ENCODE results near the gene TSPAN4.

The TSPAN4 gene

DNA sequence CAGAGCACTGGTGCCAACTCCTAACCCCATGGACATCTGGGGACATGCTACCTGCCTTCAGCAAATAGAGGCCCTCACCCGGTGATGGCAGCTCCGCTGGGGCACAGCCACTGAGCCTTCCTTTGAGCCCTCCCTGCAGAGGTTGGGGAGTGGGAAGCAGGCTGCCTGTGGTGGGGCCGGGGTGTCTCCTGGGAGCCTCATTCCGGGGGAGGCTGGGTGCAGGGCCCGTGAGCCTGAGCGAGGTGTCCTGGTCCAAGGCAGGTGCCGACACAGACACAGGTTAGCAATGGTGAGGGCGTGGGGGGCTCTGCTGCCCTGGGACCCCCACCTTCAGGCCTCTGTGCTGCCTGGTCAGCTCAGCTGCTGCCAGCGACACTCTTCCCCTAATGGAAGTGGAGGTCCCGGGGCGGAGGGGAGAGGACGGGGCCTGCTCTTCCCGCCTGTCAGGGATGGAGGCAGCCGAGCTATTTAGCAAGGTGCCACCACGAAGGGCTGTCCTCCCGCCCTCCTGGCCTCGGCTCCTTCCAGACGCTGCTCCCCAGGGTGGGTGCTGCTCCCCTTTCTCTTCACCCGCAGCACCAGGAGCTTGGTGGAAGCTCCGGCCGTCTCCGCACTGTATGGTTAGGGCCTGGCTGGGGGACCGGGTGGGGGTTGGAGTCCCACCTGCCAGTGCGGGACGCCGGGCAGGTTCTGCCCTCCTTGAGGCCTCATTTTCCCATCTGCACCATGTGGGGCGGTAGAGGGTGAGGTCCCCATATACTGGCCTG is 11.2 kb downstream of the TSPAN4 start:
- no peak for DNase-seq

DNA sequence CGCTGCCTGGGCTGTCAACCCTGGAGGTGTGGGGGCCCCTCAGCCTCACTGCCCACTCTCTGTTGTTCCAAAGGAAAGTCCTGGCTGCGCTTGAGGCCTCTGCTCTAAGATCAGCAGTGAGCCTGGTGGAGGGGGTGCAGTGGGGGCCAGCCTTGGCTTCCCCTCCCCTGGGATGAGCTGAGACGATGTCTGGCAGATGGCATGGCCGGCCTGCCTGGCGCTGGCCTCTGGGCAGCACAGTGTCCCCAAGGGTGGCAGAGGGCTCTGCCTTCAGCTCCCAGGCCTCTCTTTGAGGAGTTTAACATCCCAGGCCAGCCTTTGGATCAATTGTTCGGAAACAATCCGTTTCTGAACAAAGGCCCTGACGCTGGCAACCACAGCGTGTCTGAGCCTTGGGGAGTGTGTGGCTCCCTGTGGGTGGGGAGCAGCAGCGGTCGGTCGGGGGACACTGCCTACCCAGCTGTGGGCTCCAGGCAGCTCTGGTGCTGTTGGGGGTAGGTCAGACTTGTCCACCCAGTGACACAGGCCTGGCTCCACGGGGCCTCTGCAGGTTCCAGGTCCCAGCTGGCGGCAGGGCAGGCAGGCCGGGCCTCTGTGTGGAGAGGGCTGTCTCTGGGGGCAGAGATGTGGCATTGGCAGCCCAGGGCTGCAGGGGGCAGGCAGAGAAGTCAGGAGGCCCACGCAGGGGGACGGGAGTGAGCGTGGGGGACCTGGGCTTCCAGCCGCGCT is 12.1 kb downstream of the TSPAN4 start:
- no peak for DNase-seq

DNA sequence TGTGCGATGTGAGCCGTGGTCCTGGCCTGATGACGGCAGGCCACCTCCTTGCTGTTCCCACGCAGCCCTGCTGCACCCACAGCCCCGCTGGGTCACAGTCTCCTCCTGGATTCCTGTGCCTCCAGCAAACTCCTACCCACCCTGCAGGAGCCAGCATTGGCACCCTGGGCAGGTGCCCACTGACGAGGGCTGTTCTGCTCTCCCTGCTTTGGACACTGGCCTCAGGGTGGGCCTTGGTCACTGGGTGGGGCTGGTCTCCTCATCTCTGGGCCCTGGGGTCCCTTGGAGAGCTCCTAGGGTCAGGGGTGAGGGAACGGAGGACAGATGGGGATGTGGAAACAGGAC is 12.7 kb downstream of the TSPAN4 start:
- no peak for DNase-seq

DNA sequence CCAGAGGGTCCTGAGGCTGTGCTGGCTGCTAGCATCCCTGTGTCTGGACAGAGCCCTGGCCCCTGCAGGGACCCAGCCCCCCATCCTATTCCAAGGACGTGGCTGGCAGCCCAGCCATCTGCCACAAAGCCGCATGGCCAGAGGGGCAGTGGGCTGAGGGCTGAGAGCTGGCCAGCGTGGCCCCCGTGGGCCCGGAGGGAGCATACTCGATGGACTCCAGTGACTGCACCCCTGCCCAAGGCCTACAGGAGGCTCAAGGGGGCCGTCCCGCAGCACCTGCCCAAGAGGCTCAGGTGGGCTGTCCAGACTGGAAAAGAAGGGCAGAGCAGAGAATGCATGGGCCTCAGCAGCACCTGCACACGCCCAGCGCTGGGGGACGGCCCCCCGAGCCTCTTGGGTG is 13.1 kb downstream of the TSPAN4 start:
- DNase-seq: no peak

DNA sequence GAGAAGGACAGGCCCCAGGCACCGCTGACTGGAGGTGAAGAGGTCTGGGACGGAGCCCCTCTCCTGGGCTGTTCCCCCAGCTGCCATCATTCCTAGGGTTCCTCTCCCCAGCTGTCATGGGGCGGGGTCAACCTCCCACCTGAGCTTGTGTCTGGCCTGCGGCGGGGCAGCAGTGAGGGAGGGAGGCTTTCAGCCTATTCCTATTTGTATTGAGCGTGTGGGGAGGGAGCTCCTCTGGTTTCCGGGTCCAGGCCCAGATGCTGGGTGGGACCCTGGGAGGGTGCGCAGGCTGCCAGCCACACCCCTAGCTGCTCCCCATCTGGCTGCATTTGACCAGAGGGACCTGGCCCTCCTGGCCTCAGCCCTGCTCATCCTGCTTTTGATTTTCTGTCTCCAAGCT is 13.7 kb downstream of the TSPAN4 start:
- no peak for DNase-seq

DNA sequence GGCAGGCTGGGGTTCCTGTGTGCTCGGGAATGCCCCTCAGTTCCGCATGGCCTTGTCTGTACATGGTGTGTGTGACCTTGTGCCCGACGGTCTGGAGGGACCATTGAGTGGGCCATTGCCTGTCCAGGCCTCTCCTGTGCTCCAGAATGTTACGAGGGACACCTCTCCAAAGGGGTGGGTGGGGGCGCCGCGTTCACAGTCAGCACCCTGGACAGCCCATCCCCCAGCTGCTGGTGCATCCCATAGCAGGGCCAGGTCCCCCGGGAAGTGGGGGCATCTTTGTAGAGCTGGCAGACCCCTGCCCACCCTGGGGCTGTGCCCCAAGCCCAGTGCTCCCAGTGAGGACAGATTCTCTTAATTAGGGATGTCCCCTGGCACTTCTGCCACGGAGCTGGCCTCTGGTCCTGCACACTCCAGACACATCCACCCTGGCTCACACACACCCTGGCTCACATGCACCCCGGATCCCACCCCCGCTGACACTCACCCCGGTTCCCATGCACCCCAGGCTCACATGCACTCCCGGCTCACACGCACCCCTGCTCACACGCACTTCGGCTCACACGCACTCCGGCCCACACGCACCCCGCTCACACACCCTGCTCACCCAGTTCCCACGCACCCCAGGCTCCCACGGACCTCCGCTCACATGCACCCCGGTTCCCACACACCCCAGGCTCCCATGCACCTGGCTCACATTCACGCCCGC is 15.6 kb downstream of the TSPAN4 start:
- no peak for DNase-seq

DNA sequence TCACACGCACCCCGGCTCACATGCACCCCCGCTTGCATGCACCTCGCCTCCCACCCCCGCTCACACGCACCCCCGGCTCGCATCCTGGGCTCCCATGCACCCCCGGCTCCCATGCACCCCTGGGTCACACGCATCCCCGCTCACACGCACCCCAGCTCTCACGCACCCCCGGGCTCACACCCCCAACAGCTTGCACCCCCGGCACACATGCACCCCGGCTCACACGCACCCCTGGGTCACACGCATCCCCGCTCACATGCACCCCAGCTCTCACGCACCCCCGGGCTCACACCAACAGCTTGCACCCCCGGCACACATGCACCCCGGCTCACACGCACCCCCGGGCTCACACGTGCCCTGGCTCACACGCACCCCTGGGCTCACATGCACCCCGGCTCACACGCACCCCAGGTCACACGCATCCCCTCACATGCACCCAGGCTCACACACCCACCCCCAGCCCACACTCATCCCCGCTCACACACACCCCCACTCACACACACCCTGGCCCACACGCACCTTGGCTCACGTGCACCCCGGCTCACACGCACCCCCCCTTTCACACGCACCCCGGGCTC is 16.2 kb downstream of the TSPAN4 start:
- DNase-seq: no peak

DNA sequence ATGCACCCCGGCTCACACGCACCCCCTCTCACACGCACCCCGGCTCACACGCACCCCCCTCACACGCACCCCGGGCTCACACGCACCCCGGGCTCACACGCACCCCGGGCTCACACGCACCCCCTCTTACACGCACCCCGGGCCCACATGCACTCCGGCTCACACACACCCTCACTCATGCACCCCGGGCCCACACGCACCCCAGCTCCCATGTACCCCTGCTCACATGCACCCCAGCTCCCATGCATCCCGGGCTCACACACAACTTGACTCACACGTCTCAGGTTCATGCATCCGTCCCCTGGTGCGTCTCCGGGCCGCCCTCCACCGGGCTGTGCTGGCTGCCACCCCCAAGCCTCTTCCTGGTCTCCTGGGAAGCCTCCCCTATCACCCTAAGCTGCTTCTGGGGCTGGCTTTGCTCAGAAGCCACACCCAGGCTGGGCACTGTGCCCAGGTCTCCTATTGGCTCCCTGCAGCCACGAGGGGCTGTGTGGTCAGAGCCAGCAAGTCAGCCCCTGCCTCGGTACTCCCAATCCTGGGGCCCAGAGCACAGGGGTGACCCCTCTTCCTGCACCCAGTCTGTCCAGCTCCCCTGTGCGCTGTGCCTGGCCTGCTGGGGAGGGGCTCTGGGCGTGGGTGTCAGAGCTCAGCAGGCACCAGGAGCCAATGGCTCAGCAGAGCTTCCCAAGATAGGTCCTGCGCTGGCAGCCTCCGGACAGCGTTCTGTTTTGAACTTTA is 16.9 kb downstream of the TSPAN4 start:
- DNase-seq: no peak

DNA sequence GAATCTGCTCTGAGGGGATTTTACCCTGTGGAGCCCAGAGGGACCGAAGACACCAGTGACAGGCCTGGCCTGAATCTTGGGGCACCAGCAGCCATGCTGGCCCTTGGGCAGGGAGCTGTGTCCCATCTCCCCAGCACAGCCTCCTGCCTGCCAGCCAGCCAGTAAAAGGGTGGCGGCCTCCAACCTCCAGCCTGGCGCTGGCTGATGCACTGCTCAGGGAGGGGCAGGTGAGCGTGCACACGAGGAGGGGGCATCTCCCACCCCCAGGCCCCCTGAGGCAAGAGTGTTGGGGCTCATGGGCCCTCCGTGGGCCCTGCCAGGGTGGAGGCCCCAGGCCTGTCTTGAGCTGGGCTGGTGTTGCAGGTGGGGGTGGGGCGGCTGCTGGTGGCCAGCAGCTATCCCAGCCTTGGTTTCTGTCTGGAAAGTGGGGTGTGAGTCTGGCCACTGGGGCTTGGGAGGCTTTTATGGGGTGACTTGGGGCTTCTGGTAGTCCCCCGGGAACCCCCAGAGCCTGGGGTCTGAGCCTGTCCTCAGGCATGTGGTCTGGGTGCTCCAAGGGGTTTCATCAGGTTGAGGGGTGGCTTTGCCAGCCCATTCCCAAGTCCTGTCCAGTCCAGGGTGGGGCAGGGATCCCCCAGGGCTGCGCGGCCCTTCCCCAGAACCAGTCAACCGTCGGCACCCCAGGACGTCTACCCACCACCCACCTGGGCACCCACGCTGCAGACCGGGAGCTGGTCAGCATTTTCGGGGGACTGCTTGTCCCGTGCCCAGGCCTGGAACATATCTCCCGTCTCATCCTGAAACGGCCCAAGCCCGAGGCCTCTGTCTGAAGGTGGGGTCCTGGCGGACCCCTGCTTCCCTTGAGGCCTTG is 17.8 kb downstream of the TSPAN4 start:
- no peak for DNase-seq

DNA sequence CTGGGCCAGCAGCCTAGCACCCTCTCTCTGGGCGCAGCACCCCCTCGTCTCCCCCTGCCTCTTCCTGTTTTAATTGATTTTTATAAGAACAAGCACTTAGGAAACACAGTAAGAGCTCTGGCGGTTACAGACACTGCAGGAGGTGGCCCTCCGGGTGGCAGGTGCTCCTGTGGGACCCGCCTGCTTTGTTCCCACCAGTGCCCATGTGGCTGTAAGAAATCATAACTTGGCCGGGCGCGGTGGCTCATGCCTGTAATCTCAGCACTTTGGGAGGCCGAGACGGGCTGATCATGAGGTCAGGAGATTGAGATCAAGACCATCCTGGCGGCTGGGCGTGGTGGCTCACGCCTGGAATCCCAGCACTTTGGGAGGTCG is 18.4 kb downstream of the TSPAN4 start:
- DNase-seq: no peak

DNA sequence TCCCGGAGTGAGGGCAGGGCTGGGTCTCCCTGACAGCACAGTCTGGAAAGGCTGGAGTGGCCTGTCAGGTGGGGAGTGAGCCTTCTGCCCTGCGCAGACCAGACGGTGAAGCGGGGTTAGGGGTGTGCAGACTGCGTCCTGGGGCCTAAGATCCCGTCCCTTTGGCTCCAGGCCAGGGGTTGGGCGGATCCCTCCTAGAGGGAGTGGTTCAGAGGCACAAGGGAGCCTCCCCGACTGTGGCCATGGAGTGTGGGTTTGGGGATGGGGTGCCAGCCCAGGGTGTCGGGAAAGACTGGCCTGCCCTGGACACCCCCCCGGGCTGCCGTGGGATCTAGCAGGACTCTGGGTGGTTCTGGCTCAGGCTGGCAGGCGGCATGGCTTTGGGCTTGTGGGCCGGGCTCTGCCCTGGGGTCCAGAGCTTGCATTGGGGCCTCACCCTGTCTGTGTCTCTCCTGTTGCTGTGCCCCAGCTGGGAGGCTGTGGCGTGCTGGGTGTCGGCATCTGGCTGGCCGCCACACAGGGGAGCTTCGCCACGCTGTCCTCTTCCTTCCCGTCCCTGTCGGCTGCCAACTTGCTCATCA is 19.5 kb downstream of the TSPAN4 start:
- no peak for DNase-seq

DNA sequence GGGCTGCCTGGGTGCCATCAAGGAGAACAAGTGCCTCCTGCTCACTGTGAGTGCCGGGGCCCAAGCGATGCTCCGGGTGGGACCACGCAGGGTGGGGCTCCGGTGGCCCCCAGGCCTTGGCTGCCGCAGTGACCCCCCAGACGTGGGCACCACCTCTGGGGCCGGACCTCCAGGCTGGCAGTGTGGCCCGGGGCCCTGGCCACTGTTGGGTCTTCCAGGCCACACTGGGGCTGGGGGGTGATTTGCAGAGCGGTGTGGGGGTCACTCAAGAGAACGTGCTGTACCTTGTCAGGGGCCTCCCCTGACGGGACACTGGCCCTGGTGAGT is 20.0 kb downstream of the TSPAN4 start:
- DNase-seq: no peak

DNA sequence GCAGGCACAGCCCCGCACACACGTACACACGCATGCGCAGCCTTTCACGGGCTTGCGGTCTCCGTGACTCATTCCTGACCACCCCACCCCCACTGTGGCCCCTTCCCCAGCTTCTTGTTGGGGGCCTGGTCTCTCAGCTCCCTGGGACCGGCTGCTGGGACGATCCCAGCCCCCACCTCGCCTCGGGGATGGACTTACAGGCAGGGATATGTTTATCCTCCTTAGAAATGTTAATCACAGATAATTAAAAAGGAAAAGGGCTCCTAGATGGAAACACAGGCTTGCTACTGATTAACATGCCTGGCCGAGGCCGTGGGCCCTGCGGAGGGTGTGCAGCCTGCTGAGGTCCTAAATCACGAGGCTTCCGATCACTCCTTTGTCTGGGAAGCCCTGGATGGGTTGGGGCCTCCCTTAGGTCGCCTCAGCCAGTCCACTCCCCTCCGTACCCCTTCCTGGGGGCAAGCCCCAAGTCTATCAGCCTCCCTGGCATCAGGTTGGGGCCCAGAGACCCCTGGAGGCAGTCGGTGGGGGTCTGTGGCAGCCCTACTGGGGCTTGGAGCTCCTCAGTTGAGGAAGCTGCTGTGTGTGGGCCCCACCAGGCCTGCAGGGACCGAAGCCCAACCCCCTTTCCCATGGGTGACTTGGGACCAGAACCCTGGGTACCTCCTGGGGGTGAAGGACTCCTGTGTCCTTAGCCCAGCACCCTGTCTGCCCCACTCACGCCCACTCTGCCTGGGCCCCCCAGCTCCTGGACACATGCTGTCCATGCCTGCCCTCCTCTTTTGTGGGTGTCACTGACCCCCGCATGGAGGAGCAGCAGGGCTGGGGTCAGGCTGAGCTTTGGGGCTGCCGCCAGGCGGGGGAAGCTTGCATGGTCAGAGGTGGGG is 20.6 kb downstream of the TSPAN4 start:
- no peak for DNase-seq

DNA sequence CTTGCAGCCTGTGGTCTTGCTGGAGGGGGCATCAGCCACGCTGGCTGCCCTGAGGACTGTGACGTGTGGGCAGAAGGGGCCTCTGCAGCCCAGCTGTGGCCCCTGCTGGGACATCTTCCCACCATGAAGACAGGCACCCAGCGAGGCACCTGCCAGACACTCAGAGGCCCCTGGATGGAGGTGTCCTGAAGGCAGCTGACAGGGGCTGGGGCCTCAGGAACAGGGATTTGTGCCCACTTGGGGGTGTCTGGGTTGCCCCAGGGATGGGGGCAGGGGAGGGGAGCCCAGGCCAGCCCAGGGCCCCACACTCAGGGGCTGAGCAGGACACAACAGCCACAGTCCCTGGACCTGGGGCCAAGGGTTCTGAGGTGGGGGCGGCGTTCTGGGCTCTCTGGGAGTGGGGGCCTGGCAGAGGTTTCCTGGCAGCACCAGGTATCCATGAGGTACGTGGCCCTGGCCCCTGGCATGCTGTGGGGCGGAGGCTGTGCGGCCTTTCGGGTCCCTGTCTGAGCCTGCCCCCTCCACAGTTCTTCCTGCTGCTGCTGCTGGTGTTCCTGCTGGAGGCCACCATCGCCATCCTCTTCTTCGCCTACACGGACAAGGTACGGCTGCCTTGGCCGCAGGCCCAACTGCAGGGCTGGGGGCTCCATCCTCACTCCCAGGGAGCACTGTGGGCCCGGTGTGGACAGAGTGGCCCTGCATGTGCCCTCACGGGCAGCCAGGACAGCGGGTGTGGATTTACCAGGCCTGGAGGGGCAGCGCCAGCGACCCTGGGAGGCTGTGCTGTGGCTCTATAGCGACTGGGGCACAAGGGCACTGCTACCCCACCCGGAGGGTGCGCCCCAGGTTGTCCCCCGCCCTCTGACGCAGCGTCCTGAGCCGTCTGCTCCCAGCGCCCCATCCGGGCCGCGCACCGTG is 21.5 kb downstream of the TSPAN4 start:
- DNase-seq: no peak

DNA sequence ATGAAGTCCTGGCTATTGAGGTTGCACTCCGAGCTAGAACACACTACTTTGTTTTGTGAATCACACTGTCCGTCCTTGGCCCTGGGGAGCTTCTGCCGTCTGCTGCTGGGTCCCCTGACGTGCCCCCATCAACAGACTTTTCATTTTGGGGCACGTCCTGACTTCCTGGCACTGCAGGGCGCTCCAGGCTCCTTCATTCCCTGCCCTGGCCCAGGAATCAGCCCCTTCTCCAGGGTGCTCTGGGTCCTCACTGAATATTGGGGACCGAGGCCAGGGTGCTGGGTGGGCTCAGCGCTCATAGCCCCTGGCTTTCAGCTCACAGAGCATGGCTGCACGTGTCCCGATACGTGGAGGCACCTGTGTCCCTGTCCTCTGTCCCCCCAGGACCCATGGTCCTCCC is 22.2 kb downstream of the TSPAN4 start:
- no peak for DNase-seq

DNA sequence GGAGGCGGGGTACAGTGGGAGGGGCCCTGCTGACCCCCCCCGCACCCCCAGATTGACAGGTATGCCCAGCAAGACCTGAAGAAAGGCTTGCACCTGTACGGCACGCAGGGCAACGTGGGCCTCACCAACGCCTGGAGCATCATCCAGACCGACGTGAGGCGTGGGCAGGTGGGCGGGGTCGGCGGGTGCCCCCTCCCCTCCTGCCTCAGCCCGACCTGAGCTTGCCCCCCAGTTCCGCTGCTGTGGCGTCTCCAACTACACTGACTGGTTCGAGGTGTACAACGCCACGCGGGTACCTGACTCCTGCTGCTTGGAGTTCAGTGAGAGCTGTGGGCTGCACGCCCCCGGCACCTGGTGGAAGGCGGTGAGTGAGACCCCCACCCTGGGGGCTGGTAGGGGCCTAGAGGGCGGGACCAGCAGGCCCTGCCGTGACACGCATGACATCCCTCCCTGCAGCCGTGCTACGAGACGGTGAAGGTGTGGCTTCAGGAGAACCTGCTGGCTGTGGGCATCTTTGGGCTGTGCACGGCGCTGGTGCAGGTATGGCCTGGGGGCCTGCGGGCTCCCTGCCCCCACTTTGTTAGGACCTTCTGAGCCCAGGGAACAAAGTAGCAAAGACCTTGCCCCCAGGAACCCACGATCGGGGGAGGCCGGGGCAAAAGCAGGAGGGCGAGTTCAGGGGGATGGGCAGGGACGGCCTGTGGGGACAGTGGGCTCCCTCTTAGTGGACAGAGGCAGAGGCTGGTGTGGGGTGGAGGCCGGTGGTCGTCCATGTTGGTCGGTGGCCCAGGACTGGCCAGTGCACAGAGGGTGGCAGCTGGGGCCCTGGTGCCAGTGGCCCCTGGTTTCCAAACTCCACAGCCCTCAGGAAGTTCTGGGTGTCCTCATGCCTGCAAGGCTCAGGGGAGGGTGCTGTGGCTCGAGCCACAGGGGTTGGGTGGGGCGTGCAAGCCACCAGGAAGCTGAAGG is 23.1 kb downstream of the TSPAN4 start:
- DNase-seq: no peak

DNA sequence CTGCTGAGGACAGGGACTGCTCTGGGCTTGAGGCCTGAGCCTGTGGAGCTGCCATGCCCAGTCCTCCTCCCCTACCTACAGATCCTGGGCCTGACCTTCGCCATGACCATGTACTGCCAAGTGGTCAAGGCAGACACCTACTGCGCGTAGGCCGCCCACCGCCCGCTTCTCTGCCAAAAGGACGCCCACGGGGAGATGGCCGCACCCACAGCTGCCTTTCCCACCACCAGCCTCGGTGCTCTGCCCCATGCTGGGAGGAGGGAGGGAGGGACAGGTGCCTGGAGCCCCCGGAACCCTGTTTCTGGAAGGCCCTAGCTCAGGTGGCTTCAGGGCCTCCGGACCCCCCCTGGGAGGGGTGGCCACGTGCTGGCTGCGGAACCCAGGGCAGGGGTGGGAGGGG is 23.8 kb downstream of the TSPAN4 start:
- DNase-seq: no peak

DNA sequence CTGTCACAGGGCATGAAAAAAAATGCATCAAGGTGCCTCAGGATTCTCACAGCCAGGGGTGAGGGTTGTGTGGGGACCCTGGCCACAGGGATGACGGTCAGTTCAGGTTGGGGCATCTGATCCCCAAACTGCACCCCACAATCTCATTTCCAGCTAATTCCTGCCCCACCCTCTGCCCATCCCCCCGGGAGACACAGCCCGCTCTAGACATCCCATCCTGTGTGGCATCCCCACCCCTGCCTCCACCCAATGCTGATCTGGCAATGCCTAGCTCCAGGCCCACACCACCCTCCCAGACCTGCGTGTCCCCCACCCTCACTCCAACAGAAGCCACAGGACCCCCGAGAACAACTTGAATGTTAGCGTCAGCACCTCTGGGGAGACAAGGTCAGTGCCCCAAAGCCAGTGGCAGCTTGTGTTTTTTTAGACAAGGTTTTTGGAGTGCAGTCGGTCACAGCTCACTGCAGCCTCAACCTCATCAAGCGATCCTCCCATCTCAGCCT is 25.3 kb downstream of the TSPAN4 start:
- DNase-seq: no peak
